ENCODE data around the gene NELL2. TPM values are rescaled to one million over a fixed set of nuclear protein-coding genes. Genes with fewer than 3 reads are reported as not detected.

NELL2 gene
- total RNA-seq, 2 experiments from 2014 or later = 99.7 to 106 TPM

DNA sequence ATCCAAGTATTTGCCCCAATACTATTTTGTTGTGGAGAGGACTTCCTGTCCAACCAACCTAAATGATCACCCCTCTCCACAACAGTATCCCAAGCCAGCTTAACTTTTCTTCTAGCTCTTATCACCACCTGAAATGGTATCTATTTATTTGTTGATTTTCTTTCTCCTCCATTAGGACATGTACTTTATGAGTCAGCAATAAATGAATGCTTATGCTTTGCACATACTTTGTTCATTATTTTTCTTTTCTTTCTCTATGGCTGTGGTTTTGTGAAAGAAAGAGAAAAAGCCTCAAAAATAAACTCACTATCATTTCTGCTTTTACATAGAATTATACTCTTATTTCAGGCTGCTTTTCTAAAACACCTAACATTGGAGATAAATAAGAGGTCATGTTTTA, 371.3 kb downstream of the NELL2 start:
- Mint-ChIP-seq H3K4me1 (ENCODE audit: low read depth) (no peaks in the 10 kb centered on the region), H3K27ac (no peak overlapping the region), H3K36me3 (ENCODE audit: low read depth) (peaks cover 14% of the 10 kb centered on the region), H3K9me3 (peaks cover 7% of the 10 kb centered on the region), H3K4me3 (no peak overlapping the region), H3K27me3 (no peaks in the 10 kb centered on the region)
- TF ChIP-seq CTCF (IDR thresholded peaks at IDR 0.05) = no peak
- ChIA-PET CTCF (interaction anchor here (1.4 kb wide), 1 partner anchor 10 kb away, joined by 3 read pairs; no protein-coding TSS in a partner anchor), POLR2A (no interaction called here)
- no peak for DNase-seq
- ATAC-seq = no peak
- intact Hi-C loops (cut with micrococcal nuclease) = no loop called here

DNA sequence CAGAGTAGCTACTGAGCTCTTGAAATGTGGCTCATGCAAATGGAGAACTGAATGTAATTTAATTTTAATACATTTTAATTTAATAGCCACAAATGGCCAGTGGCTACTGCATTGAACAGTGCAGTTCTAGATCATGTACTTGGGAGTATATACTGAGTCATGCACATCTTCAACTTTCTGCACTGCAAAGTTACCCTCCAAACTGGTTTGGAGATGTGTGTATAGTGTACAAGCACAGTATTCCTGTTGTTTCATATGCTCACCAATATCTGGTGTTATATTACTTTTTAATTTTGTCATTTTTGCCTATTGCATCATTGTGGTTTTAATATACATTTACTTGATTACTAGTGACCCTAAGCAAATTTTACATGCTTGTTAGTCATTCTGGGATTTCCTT, 372.8 kb downstream of the NELL2 start:
- DNase-seq (no peak), ATAC-seq (no peak)
- no peak overlapping the region for H3K4me3 Mint-ChIP-seq
- TF ChIP-seq CTCF (IDR thresholded peaks at IDR 0.05) = no peak
- CTCF ChIA-PET = no interaction called here
- no peaks in the 10 kb centered on the region for H3K27me3 Mint-ChIP-seq
- POLR2A ChIA-PET = no interaction called here
- H3K4me1 Mint-ChIP-seq (ENCODE audit: low read depth) = no peaks in the 10 kb centered on the region
- intact Hi-C loops (cut with micrococcal nuclease) = no loop called here
- H3K9me3 Mint-ChIP-seq = peaks cover 7% of the 10 kb centered on the region
- peaks cover 5% of the 10 kb centered on the region for H3K36me3 Mint-ChIP-seq (ENCODE audit: low read depth)
- H3K27ac Mint-ChIP-seq = no peak overlapping the region

DNA sequence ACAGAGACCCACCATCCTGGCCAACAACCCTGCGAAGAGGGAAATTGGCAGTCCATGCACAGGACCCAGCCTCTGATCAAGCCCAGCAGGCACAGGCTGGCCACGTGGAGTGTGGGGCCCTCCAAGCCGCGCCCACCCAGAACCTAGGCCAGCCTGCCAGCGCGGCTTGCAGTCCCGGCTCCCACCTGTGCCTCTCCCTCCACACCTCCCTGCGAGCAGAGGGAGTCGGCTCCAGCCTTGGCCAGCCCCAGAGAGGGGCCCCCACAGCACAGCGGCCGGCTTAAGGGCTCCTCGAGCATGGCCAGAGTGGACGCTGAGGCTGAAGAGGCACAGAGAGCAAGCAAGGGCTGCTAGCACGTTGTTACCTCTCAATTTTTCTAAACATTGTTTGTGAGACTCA, 373.4 kb downstream of the NELL2 start:
- Mint-ChIP-seq H3K27me3 (no peaks in the 10 kb centered on the region), H3K36me3 (ENCODE audit: low read depth) (peaks cover 3% of the 10 kb centered on the region), H3K9me3 (peaks cover 7% of the 10 kb centered on the region), H3K4me1 (ENCODE audit: low read depth) (no peaks in the 10 kb centered on the region), H3K4me3 (no peak overlapping the region), H3K27ac (no peak overlapping the region)
- ATAC-seq = no peak
- POLR2A ChIA-PET = no interaction called here
- intact Hi-C loops (cut with micrococcal nuclease) = no loop called here
- CTCF ChIA-PET = no interaction called here
- DNase-seq = no peak
- no peak for TF ChIP-seq CTCF (IDR thresholded peaks at IDR 0.05)

DNA sequence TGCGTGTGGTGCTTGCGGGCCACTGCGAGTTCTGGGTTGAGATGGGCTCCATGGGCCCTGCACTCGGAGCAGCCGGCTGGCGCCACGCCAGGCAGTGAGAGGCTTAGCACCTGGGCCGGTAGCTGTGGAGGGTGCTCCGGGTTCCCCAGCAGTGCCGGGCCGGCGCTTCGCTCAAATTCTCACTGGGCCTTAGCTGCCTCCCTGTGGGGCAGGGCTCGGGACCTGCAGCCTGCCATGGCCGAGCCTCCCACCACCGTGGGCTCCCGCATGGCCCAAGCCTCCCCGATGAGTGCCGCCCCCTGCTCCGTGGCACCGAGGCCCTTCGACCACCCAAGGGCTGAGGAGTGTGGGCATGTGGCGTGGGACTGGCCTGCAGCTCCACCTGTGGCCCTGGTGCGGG, 375.7 kb downstream of the NELL2 start:
- H3K36me3 Mint-ChIP-seq (ENCODE audit: low read depth) = no peaks in the 10 kb centered on the region
- CTCF ChIA-PET = interaction anchor here (1.3 kb wide), 1 partner anchor 15 kb away, joined by 3 read pairs; no protein-coding TSS in a partner anchor
- no peak overlapping the region for H3K27ac Mint-ChIP-seq
- intact Hi-C loops (cut with micrococcal nuclease) = no loop called here
- ATAC-seq (no peak), DNase-seq (no peak)
- no peak overlapping the region for H3K4me3 Mint-ChIP-seq
- no peak for TF ChIP-seq CTCF (IDR thresholded peaks at IDR 0.05)
- POLR2A ChIA-PET = no interaction called here
- H3K9me3 Mint-ChIP-seq = peaks cover 7% of the 10 kb centered on the region
- no peaks in the 10 kb centered on the region for H3K4me1 Mint-ChIP-seq (ENCODE audit: low read depth)
- H3K27me3 Mint-ChIP-seq = no peaks in the 10 kb centered on the region

DNA sequence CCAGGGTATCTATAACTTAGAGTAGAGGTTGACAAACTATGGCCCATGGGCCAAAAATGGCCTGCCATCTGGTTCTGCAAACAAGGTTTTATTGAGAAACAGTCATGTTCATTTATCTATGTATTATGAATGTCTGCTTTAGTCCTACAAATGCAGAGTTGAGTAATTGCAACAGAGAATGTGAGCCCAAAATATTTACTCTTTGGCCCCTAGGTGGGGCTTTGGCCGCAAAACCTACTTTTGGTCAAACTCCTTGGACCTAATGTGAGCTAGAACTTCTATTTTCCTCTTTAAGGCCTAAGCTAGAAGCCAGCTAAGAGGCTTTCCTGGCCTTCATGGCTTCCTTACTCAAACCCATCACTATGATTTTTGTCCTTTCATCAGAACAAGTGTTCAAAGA, 379.1 kb downstream of the NELL2 start:
- ATAC-seq (no peak), DNase-seq (no peak)
- ChIA-PET CTCF (no interaction called here), POLR2A (no interaction called here)
- intact Hi-C loops (cut with micrococcal nuclease) = no loop called here
- H3K9me3 Mint-ChIP-seq = peaks cover 2% of the 10 kb centered on the region
- no peak overlapping the region for H3K4me3 Mint-ChIP-seq
- H3K36me3 Mint-ChIP-seq (ENCODE audit: low read depth) = no peaks in the 10 kb centered on the region
- peaks cover 2% of the 10 kb centered on the region for H3K27me3 Mint-ChIP-seq
- TF ChIP-seq CTCF (IDR thresholded peaks at IDR 0.05) = no peak
- H3K4me1 Mint-ChIP-seq (ENCODE audit: low read depth) = no peaks in the 10 kb centered on the region
- H3K27ac Mint-ChIP-seq = no peak overlapping the region

All from activated CD8-positive, alpha-beta T cell treated with anti-CD3 and anti-CD28 coated beads for 36 hours (primary cell).